ENCODE results near the gene ATP8B3.

Gene ATP8B3

DNA sequence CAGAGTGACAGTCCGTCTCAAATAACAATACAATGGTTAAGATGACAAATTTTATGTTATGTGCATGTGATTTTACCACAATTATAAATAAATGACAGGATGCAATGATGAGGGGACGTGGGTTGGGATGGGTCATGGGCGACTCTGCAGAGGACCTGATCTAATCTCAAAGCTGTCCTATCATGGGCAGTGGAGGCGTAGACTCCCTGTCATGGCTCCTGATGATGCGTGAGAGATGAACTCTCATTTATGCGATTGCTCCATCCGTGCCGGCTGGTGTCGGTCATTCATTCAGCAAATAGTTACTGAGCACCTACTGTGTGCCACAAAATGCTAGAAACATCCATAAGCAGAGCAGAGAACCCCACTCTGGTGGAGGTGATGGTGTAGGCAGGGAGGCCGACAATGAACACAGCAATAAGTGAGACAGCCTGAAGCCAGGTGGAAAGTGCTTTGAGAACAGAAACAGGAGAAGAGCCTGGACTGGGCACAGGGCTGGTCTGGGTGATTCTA, 37.9 kb upstream of the ATP8B3 start:
- Histone ChIP-seq H3K4me3 (ENCODE audit: low read depth, low read length) (no peak overlapping the region), H2AFZ (ENCODE audit: low read length, unreplicated experiment) (no peak overlapping the region), H3K27ac (ENCODE audit: low read depth, low read length) (no peak overlapping the region), H3K4me1 (ENCODE audit: control insufficient read depth, insufficient read depth, low read length, unreplicated experiment) (peaks cover 11% of the 10 kb centered on the region), H3K36me3 (ENCODE audit: insufficient read depth, low read length) (no peaks in the 10 kb centered on the region), H3K27me3 (ENCODE audit: insufficient read depth, low read length) (no peaks in the 10 kb centered on the region), H3K79me2 (ENCODE audit: control insufficient read depth, insufficient read depth, low read length, unreplicated experiment) (peaks cover 55% of the 10 kb centered on the region)

DNA sequence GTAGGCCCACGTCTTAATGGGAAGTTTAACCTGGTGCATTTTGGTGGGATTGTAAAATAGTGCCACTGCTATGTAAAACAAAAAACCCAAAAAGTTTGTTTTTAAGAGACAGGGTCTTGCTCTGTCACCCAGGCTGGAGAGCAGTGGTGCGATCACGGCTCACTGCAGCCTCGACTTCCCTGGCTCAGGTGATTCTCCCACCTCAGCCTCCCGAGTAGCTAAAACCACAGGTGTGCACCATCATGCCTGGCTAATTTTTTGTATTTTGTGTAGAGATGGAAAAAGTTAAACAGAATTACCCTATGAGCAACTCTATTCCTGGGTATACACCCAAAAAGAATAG, 37.0 kb upstream of the ATP8B3 start:
- H3K79me2 ChIP-seq (ENCODE audit: control insufficient read depth, insufficient read depth, low read length, unreplicated experiment), result peaks cover 55% of the 10 kb centered on the region
- H3K27ac ChIP-seq (ENCODE audit: low read depth, low read length), result no peak overlapping the region
- no peaks in the 10 kb centered on the region for H3K27me3 ChIP-seq (ENCODE audit: insufficient read depth, low read length)
- H3K36me3 ChIP-seq (ENCODE audit: insufficient read depth, low read length), result no peaks in the 10 kb centered on the region
- no peak overlapping the region for H2AFZ ChIP-seq (ENCODE audit: low read length, unreplicated experiment)
- peaks cover 5% of the 10 kb centered on the region for H3K4me1 ChIP-seq (ENCODE audit: control insufficient read depth, insufficient read depth, low read length, unreplicated experiment)
- peak overlapping the region; percentile 99; the same call in 1 of the 2 replicates for H3K4me3 ChIP-seq (ENCODE audit: low read depth, low read length)

DNA sequence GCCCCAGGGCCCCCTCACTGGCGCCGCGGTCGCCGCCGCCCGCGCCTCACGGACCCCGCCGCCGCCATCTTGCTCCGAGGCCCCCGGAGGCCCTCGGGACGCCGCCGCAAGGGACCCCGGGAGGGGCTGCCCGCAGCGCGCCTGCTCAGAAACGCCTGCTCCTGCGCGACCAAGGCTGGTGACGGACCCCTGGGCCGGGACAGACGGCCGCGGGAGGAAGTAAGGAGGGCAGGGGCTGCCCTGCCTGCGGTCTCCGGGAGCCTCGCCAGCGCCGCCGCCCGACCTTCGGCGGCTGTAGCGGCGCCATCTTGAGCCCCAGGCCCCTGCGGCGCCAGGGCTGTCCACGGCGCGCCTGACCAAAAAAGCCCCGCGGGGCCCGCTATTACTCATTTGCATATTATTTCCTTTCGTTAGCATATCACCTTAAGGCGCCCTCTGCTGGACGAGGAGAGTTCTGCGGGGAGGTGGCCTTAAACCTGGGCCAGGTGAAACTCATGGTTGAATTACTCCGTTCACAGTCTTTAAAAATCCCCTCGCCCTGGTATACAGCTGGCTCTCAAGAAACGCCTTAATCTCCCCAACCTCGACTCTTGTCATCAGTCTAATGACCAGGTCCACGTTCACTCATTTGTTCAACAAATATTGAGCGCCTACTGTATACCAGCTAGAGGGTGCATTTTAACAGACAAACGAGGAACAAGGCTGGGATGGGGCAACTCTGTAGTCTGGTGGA, 36.5 kb upstream of the ATP8B3 start, which contains the start of gene REXO1:
REXO1 (minus strand) TSS at position 85 of the 733 bp plus-strand sequence. CDS start 125 bp downstream, outside the sequence.
- no peaks in the 10 kb centered on the region for H3K36me3 ChIP-seq (ENCODE audit: insufficient read depth, low read length)
- peak within 1 kb of the TSS; percentile 12 for H2AFZ ChIP-seq (ENCODE audit: low read length, unreplicated experiment)
- H3K27ac ChIP-seq (ENCODE audit: low read depth, low read length), result peak within 1 kb of the TSS; percentile 99
- H3K4me3 ChIP-seq (ENCODE audit: low read depth, low read length), result peak within 1 kb of the TSS; percentile 99
- peaks cover 56% of the 10 kb centered on the region for H3K79me2 ChIP-seq (ENCODE audit: control insufficient read depth, insufficient read depth, low read length, unreplicated experiment)
- peaks cover 5% of the 10 kb centered on the region for H3K4me1 ChIP-seq (ENCODE audit: control insufficient read depth, insufficient read depth, low read length, unreplicated experiment)
- H3K27me3 ChIP-seq (ENCODE audit: insufficient read depth, low read length), result no peaks in the 10 kb centered on the region

DNA sequence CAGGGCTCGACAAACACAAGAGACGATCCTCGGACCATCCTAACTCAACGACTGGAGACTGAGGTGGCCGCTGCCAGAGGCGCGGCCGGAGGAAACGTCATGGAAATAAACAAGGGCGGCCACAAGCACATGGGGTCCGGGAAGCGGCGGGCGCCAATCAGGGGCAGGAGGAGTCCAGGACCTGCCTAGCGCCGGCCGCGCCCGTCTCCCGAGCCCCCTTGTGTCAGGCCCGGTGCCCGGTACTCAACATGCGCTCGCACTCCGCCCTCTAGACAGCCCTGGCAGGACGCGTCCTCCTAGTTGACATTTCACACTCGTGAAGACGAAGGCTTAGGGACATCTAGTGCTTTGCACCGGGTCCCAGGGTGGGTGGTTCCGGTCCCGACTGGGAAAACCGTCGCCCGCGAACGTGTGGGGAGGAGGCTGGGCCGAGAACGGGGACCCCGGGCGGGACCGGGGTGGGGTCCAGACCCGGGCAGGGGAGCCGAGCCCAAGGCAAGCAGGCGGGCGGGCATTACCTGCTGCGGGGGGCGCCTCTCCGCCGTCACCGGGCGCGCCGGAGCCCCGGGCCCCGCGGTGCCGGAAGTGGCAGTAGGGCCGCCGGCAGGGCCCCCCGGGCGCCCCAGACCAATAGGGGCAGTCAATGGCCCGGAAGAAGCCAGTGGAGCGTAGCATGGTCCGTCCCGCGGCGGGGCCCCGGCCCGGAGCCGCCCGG, 35.8 kb upstream of the ATP8B3 start:
- Histone ChIP-seq H3K4me3 (ENCODE audit: low read depth, low read length) (peak overlapping the region; percentile 99), H2AFZ (ENCODE audit: low read length, unreplicated experiment) (peak overlapping the region; percentile 12), H3K79me2 (ENCODE audit: control insufficient read depth, insufficient read depth, low read length, unreplicated experiment) (peaks cover 57% of the 10 kb centered on the region), H3K36me3 (ENCODE audit: insufficient read depth, low read length) (no peaks in the 10 kb centered on the region), H3K4me1 (ENCODE audit: control insufficient read depth, insufficient read depth, low read length, unreplicated experiment) (peaks cover 5% of the 10 kb centered on the region), H3K27me3 (ENCODE audit: insufficient read depth, low read length) (no peaks in the 10 kb centered on the region), H3K27ac (ENCODE audit: low read depth, low read length) (peak overlapping the region; percentile 99)

DNA sequence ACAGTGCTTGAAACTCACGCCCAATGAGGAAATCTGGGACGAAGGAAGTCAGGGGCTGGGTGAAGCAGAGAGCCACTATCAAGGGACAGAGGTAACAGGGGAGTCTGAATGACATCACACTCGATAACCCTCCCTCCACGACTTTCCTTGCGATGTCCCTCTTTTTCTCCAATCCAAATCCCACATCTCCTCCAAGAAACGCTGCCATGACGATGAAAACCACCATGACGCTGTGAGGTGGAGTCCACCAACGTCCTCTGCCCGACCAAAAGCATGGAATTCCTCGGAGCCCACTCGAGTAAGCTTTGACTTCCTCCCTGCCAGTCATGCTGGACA, 35.2 kb upstream of the ATP8B3 start:
- H3K27me3 ChIP-seq (ENCODE audit: insufficient read depth, low read length), result no peaks in the 10 kb centered on the region
- H3K4me3 ChIP-seq (ENCODE audit: low read depth, low read length), result peak overlapping the region; percentile 99
- H3K4me1 ChIP-seq (ENCODE audit: control insufficient read depth, insufficient read depth, low read length, unreplicated experiment), result peaks cover 5% of the 10 kb centered on the region
- H3K27ac ChIP-seq (ENCODE audit: low read depth, low read length), result peak overlapping the region; percentile 99
- peaks cover 60% of the 10 kb centered on the region for H3K79me2 ChIP-seq (ENCODE audit: control insufficient read depth, insufficient read depth, low read length, unreplicated experiment)
- no peaks in the 10 kb centered on the region for H3K36me3 ChIP-seq (ENCODE audit: insufficient read depth, low read length)
- H2AFZ ChIP-seq (ENCODE audit: low read length, unreplicated experiment), result no peak overlapping the region

DNA sequence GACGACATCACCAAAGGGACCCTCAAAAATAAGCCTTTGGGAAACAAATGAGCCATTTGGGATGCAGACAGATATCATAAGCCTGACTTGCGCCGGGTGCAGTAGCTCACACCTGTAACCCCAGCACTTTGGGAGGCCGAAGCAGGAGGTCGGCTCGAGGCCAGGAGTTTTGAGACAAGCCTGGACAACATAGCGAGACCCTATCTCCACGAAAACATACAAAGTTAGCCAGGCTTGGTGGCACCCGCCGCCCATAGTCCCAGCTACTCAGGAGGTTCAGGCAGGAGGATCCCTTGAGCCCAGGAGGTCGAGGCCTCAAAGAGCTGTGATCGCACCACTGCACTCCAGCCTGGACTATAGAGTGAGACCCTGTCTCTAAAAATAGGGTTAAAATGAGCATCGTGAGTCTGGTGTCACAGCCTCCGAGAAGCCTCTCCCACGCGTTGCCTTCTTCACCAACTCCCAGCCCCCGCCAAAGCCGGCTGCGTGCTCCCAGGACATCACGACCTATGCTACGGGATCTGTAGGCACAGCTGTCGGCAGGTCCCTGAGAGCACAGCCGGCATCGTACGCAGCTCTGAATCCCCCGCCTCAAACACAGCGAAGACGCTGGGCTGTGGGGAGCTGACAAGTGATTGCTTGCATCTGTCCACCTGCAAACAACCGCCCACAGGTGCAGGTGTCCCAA, 34.6 kb upstream of the ATP8B3 start:
- Histone ChIP-seq H3K4me3 (ENCODE audit: low read depth, low read length) (peak overlapping the region; percentile 99), H3K27ac (ENCODE audit: low read depth, low read length) (peak overlapping the region; percentile 99; the same call in 1 of the 2 replicates), H3K36me3 (ENCODE audit: insufficient read depth, low read length) (no peaks in the 10 kb centered on the region), H2AFZ (ENCODE audit: low read length, unreplicated experiment) (no peak overlapping the region), H3K4me1 (ENCODE audit: control insufficient read depth, insufficient read depth, low read length, unreplicated experiment) (peaks cover 5% of the 10 kb centered on the region), H3K27me3 (ENCODE audit: insufficient read depth, low read length) (no peaks in the 10 kb centered on the region), H3K79me2 (ENCODE audit: control insufficient read depth, insufficient read depth, low read length, unreplicated experiment) (peaks cover 62% of the 10 kb centered on the region)

DNA sequence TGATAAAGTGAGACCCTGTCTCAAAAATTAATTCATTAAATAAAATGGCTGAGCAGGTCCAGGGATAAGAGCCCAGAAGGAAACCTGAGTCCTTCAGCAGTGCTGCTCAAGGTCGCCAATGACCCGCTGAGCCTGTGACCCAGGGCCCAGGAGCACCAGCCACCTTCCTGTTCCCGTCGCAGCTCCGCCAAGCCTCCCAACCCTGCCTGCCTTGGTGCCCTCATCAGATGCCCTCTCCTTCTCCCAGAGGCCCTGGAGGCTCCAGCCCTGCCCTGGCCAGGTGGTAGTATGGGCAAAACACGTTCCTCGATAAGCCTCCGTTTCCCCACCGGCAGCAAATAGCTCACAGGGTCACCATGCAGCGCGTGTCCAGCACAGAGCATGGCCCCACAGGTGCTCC, 33.6 kb upstream of the ATP8B3 start:
- H2AFZ ChIP-seq (ENCODE audit: low read length, unreplicated experiment), result no peak overlapping the region
- H3K4me3 ChIP-seq (ENCODE audit: low read depth, low read length), result no peak overlapping the region
- H3K36me3 ChIP-seq (ENCODE audit: insufficient read depth, low read length), result no peaks in the 10 kb centered on the region
- no peak overlapping the region for H3K27ac ChIP-seq (ENCODE audit: low read depth, low read length)
- H3K4me1 ChIP-seq (ENCODE audit: control insufficient read depth, insufficient read depth, low read length, unreplicated experiment), result peaks cover 5% of the 10 kb centered on the region
- peaks cover 68% of the 10 kb centered on the region for H3K79me2 ChIP-seq (ENCODE audit: control insufficient read depth, insufficient read depth, low read length, unreplicated experiment)
- H3K27me3 ChIP-seq (ENCODE audit: insufficient read depth, low read length), result no peaks in the 10 kb centered on the region

DNA sequence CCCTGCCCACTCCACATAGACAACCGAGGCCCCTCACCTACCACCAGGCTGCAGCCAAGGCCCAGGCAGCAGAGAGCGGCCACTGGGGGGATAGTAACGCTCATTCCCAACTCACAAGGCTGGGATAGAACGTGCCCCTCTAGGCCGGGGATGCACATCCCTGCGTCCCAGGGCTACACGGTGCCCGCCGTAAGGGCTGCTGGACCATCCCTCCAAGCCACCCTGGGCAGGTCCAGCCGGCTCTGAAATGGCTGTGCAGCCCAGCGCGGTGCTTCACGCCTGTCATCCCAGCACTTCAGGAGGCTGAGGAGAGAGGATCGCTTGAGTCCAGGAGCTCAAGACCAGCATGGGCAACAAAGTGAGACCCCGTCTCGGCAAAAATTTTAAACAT, 33.0 kb upstream of the ATP8B3 start:
- peaks cover 5% of the 10 kb centered on the region for H3K4me1 ChIP-seq (ENCODE audit: control insufficient read depth, insufficient read depth, low read length, unreplicated experiment)
- no peaks in the 10 kb centered on the region for H3K27me3 ChIP-seq (ENCODE audit: insufficient read depth, low read length)
- H3K79me2 ChIP-seq (ENCODE audit: control insufficient read depth, insufficient read depth, low read length, unreplicated experiment), result peaks cover 71% of the 10 kb centered on the region
- no peaks in the 10 kb centered on the region for H3K36me3 ChIP-seq (ENCODE audit: insufficient read depth, low read length)
- no peak overlapping the region for H3K4me3 ChIP-seq (ENCODE audit: low read depth, low read length)
- H2AFZ ChIP-seq (ENCODE audit: low read length, unreplicated experiment), result no peak overlapping the region
- H3K27ac ChIP-seq (ENCODE audit: low read depth, low read length), result no peak overlapping the region

DNA sequence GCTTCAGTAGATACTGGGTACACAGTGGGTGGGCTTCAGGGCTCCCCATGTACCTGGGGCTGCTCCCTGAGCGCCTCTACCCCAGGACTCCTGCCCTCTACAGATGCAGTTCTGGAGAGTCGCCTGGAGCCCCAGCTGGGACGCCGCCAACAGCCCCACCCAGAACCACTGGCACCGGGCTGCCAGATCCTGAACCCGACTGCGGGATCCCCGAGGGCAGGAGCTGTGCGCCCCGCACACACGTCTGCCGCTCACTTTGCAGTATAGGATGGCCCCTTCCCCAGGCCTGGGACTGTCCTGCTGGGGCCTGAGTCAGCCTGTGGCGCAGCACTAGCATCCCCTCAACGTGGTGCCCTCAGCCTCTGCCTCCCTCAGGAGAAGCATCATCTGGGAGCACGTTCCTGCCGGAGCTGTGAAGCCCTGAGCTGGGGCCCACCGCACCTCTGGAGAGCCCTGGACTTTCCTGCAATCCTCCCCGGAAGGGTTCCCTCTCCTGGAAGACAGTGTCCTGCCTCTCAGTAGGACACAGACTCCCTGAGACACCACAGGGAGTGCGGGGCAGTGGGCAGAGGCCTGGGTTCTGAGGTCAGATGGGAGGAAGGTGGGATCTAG, 32.5 kb upstream of the ATP8B3 start:
- Histone ChIP-seq H3K27me3 (ENCODE audit: insufficient read depth, low read length) (no peaks in the 10 kb centered on the region), H3K36me3 (ENCODE audit: insufficient read depth, low read length) (no peaks in the 10 kb centered on the region), H2AFZ (ENCODE audit: low read length, unreplicated experiment) (no peak overlapping the region), H3K4me3 (ENCODE audit: low read depth, low read length) (no peak overlapping the region), H3K4me1 (ENCODE audit: control insufficient read depth, insufficient read depth, low read length, unreplicated experiment) (peaks cover 5% of the 10 kb centered on the region), H3K27ac (ENCODE audit: low read depth, low read length) (no peak overlapping the region), H3K79me2 (ENCODE audit: control insufficient read depth, insufficient read depth, low read length, unreplicated experiment) (peaks cover 76% of the 10 kb centered on the region)

DNA sequence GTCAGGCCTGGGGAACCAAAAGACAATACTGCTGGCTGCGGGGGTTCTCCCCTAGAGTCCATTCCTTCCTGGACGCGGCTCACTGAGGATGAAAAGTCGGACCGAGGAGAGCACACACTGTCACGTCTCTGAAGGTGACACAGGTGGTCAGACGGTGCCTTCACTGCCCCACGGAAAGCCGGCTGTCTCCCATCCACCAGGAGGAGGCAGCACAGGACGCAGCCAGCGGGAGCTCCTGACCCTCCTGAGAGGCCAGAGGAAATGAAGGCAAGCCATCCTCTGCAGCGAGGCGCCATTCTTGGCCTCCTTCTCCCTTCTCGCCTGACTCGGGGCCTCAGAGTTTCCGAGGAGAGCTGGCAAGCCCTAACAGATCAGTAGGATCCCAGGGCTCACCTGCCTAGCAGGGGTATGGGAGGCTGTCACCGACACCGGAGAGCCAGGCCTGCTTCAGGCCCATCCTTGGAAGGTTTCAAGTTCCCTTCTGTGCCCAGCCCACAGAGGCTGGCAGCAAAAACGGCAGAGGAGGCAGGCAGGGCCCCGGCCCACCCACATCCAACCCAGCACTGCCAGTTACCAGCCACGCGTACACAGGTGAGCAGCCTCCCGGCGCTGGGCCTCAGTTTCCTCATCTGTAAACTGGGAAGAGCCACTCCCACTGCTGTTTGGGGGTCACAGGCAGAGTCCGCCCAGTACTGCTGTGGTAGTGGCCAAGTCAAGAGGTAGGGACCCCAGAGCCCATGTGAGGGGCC, 31.7 kb upstream of the ATP8B3 start:
- Histone ChIP-seq H3K4me3 (ENCODE audit: low read depth, low read length) (no peak overlapping the region), H3K4me1 (ENCODE audit: control insufficient read depth, insufficient read depth, low read length, unreplicated experiment) (peaks cover 5% of the 10 kb centered on the region), H2AFZ (ENCODE audit: low read length, unreplicated experiment) (no peak overlapping the region), H3K36me3 (ENCODE audit: insufficient read depth, low read length) (no peaks in the 10 kb centered on the region), H3K27me3 (ENCODE audit: insufficient read depth, low read length) (no peaks in the 10 kb centered on the region), H3K27ac (ENCODE audit: low read depth, low read length) (no peak overlapping the region), H3K79me2 (ENCODE audit: control insufficient read depth, insufficient read depth, low read length, unreplicated experiment) (peaks cover 78% of the 10 kb centered on the region)

Measured in ACC112 (cell line).